H1 (cell line): ENCODE data around the gene YARS2. TPM values are rescaled to one million over a fixed set of nuclear protein-coding genes. Genes with fewer than 3 reads are reported as not detected.

Experiments
- BCL11A ChIP-seq, 2 experiments: IDR thresholded peaks; one replicate each; pipeline ENCODE4 v1.6.1; 2011; ENCODE audit warnings: low read depth in 2 of 2, low read length in 2 of 2, mild to moderate bottlenecking in 2 of 2
- CBX8 ChIP-seq: fragments of 300-800, 300-1000 bp; sonication (generic); IDR thresholded peaks from 2 replicates; pipeline ENCODE4 v1.7.1; 2016; ENCODE audit warnings: low read depth, low read length, borderline replicate concordance
- CEBPB ChIP-seq: IDR thresholded peaks from 2 replicates; pipeline ENCODE4 v1.6.1; 2012; ENCODE audit warnings: low read depth, low read length
- CHD1 ChIP-seq: IDR thresholded peaks from 2 replicates; pipeline ENCODE4 v1.6.1; 2012; ENCODE audit warnings: low read depth, low read length, improper control_type of control experiment
- EP300 ChIP-seq, 2 experiments: IDR thresholded peaks; 1 replicate in 1 of 2; 2 replicates in 1 of 2; pipeline ENCODE4 v1.6.1; 2011 to 2012; ENCODE audit warnings: low read depth in 2 of 2, low read length in 2 of 2, mild to moderate bottlenecking in 2 of 2, borderline replicate concordance in 1 of 2, inconsistent platforms in 1 of 2, moderate library complexity in 1 of 2
- PHF8 ChIP-seq: fragments of 200-600 bp; sonication (generic); conservative IDR thresholded peaks from 2 replicates; pipeline ENCODE4 v1.7.1; 2012; ENCODE audit warnings: low read depth, mild to moderate bottlenecking, inconsistent platforms, low read length, moderate library complexity
- POU5F1 ChIP-seq: IDR thresholded peaks from 2 replicates; pipeline ENCODE4 v1.6.1; 2011; ENCODE audit warnings: low read depth, mild to moderate bottlenecking, low read length, moderate library complexity
- RBBP5 ChIP-seq: IDR thresholded peaks from 2 replicates; pipeline ENCODE4 v1.7.1; 2012; ENCODE audit warnings: low read depth, mild to moderate bottlenecking, inconsistent platforms, low read length, moderate library complexity, borderline replicate concordance
- RXRA ChIP-seq: IDR thresholded peaks from 2 replicates; pipeline ENCODE4 v1.6.1; 2011; ENCODE audit warnings: low read depth, mild to moderate bottlenecking, low read length, moderate library complexity; ENCODE audit not compliant: insufficient read depth
- SIRT6 ChIP-seq: IDR thresholded peaks from one replicate; pipeline ENCODE4 v1.7.1; 2012; ENCODE audit warnings: low read length, inconsistent platforms
- SP1 ChIP-seq: IDR thresholded peaks from 2 replicates; pipeline ENCODE4 v1.6.1; 2011; ENCODE audit warnings: low read depth, low read length
- TEAD4 ChIP-seq: IDR thresholded peaks from 2 replicates; pipeline ENCODE4 v1.6.1; 2012; ENCODE audit warnings: low read depth, low read length, inconsistent platforms, mixed read lengths
- polyA plus RNA-seq, 7 experiments: library from polyadenylated mRNA; depleted of rRNA in 3 of 7; stranded (reverse) in 5 of 7; unstranded in 2 of 7; fragments of >200 nt in 5 of 7; fragments of 200-250 nt in 2 of 7; gene quantifications; 1 replicate in 5 of 7; 2 replicates in 1 of 7; 4 replicates in 1 of 7; pipeline versions ENCODE4 v1.2.1 to v1.2.3, GENCODE V29; 2011 to 2013; ENCODE audit warnings: missing spikeins in 2 of 7, mixed read lengths in 2 of 7
- total RNA-seq: library from RNA; stranded (reverse); fragmentation: NEBNext Ultra II Directional; extraction: Animal tissue kit (Norgen Biotek cat#: 25700); gene quantifications from 2 replicates; pipeline ENCODE4 v1.2.1, GENCODE V29; 2021
- TF ChIP-seq, protein P1 (sequence below): fragments of 300-600 bp; sonication (generic); IDR thresholded peaks from 2 replicates; pipeline ENCODE4 v1.7.1; 2012; ENCODE audit warnings: low read length, moderate library complexity, mild to moderate bottlenecking, inconsistent platforms; ENCODE audit not compliant: insufficient replicate concordance

The YARS2 gene
- total and polyA plus RNA-seq, 2 of the 8 experiments (the other 6 are each of a cell fraction or from before 2014, with no cell fraction given), result 29.9 to 41.4 TPM

DNA sequence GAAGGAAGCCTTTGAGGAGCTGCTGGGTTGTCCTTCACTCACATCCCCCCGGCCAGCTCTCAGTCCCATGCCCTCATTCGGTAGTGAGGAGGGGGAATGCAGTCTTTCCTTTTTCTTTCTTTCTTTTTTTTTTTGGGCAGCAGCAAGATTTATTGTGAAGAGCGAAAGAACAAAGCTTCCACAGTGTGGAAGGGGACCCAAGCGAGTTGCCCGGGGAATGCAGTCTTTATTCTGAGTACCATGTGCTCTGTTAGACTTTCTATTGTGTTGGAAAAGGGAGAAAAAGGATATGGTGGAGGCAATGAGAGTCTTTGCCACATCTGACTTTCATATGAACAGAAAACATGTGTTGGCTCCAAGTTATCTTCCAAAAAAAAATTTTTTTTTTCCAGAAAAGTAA is 29.9 kb upstream of the YARS2 start (continued):
- TF ChIP-seq, protein P1, sequence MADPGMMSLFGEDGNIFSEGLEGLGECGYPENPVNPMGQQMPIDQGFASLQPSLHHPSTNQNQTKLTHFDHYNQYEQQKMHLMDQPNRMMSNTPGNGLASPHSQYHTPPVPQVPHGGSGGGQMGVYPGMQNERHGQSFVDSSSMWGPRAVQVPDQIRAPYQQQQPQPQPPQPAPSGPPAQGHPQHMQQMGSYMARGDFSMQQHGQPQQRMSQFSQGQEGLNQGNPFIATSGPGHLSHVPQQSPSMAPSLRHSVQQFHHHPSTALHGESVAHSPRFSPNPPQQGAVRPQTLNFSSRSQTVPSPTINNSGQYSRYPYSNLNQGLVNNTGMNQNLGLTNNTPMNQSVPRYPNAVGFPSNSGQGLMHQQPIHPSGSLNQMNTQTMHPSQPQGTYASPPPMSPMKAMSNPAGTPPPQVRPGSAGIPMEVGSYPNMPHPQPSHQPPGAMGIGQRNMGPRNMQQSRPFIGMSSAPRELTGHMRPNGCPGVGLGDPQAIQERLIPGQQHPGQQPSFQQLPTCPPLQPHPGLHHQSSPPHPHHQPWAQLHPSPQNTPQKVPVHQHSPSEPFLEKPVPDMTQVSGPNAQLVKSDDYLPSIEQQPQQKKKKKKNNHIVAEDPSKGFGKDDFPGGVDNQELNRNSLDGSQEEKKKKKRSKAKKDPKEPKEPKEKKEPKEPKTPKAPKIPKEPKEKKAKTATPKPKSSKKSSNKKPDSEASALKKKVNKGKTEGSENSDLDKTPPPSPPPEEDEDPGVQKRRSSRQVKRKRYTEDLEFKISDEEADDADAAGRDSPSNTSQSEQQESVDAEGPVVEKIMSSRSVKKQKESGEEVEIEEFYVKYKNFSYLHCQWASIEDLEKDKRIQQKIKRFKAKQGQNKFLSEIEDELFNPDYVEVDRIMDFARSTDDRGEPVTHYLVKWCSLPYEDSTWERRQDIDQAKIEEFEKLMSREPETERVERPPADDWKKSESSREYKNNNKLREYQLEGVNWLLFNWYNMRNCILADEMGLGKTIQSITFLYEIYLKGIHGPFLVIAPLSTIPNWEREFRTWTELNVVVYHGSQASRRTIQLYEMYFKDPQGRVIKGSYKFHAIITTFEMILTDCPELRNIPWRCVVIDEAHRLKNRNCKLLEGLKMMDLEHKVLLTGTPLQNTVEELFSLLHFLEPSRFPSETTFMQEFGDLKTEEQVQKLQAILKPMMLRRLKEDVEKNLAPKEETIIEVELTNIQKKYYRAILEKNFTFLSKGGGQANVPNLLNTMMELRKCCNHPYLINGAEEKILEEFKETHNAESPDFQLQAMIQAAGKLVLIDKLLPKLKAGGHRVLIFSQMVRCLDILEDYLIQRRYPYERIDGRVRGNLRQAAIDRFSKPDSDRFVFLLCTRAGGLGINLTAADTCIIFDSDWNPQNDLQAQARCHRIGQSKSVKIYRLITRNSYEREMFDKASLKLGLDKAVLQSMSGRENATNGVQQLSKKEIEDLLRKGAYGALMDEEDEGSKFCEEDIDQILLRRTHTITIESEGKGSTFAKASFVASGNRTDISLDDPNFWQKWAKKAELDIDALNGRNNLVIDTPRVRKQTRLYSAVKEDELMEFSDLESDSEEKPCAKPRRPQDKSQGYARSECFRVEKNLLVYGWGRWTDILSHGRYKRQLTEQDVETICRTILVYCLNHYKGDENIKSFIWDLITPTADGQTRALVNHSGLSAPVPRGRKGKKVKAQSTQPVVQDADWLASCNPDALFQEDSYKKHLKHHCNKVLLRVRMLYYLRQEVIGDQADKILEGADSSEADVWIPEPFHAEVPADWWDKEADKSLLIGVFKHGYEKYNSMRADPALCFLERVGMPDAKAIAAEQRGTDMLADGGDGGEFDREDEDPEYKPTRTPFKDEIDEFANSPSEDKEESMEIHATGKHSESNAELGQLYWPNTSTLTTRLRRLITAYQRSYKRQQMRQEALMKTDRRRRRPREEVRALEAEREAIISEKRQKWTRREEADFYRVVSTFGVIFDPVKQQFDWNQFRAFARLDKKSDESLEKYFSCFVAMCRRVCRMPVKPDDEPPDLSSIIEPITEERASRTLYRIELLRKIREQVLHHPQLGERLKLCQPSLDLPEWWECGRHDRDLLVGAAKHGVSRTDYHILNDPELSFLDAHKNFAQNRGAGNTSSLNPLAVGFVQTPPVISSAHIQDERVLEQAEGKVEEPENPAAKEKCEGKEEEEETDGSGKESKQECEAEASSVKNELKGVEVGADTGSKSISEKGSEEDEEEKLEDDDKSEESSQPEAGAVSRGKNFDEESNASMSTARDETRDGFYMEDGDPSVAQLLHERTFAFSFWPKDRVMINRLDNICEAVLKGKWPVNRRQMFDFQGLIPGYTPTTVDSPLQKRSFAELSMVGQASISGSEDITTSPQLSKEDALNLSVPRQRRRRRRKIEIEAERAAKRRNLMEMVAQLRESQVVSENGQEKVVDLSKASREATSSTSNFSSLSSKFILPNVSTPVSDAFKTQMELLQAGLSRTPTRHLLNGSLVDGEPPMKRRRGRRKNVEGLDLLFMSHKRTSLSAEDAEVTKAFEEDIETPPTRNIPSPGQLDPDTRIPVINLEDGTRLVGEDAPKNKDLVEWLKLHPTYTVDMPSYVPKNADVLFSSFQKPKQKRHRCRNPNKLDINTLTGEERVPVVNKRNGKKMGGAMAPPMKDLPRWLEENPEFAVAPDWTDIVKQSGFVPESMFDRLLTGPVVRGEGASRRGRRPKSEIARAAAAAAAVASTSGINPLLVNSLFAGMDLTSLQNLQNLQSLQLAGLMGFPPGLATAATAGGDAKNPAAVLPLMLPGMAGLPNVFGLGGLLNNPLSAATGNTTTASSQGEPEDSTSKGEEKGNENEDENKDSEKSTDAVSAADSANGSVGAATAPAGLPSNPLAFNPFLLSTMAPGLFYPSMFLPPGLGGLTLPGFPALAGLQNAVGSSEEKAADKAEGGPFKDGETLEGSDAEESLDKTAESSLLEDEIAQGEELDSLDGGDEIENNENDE, result no peak
- TF ChIP-seq SP1 (no peak), RXRA (no peak), BCL11A (IDR thresholded peaks at IDR 0.05; ENCODE audit: low read depth in 2 of 2, low read length in 2 of 2) (no peak), SIRT6 (no peak), TEAD4 (no peak), EP300 (IDR thresholded peaks at IDR 0.05; ENCODE audit: borderline replicate concordance in 1 of 2, low read depth in 2 of 2, low read length in 2 of 2) (no peak), CEBPB (no peak), CHD1 (no peak), POU5F1 (no peak), PHF8 (no peak), RBBP5 (no peak), CBX8 (no peak)
